22Rv1 (cell line): ENCODE results near the gene DUOXA1.

Source experiments
- H3K27ac ChIP-seq: fragments of 450-650 bp; 2 replicates; pipeline ENCODE4 v1.5.1; 2017
- CTCF ChIP-seq: fragments of 450-650 bp; IDR thresholded peaks from 2 replicates; pipeline ENCODE4 v1.5.1; 2017; ENCODE audit warnings: mild to moderate bottlenecking
- ZFX ChIP-seq: fragments of 450-650 bp; IDR thresholded peaks from 2 replicates; pipeline ENCODE4 v1.6.1; 2017; ENCODE audit warnings: antibody characterized with exemption, borderline replicate concordance

DUOXA1 gene, protein sequence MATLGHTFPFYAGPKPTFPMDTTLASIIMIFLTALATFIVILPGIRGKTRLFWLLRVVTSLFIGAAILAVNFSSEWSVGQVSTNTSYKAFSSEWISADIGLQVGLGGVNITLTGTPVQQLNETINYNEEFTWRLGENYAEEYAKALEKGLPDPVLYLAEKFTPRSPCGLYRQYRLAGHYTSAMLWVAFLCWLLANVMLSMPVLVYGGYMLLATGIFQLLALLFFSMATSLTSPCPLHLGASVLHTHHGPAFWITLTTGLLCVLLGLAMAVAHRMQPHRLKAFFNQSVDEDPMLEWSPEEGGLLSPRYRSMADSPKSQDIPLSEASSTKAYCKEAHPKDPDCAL

DNA sequence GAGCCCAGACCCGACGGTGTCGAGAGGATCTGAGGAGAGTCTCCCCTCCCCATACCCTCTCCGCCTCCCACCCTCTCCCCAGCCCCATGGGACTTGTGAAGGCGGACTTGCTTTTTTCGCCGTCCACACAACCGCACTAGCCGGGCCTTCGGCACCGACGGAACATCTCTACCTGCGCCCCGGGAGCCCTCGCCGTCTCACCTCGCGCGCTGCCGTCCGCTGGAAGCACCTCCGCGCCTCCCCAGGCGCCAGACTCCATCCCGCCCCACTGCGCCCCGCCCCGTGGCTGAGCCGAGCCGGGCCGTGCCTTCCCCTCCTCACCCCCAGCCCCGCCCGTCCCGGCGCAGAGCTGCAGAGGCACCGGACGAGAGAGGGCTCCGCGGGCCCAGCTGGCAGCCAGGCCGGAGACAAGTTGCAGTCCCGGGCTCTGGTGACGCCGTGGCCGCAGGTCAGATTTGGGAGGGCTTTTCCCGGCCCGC is at the start of gene DUOXA1, which contains the start of gene DUOX1:
Gene DUOXA1 (minus strand): TSS at position 229 of the 479 bp plus-strand sequence. CDS start 6,865 bp downstream, outside the sequence.
Gene DUOX1 (plus strand): TSS at position 344 of the 479 bp plus-strand sequence. CDS start 1,973 bp downstream, outside the sequence.
- H3K27ac ChIP-seq: no peak within 1 kb of the TSS
- TF ChIP-seq ZFX (no peak), CTCF (no peak)

GRCh38 chr15:45177285-45177684 is 47.6 kb upstream of the DUOXA1 start:
- no peak for TF ChIP-seq ZFX
- TF ChIP-seq CTCF: no peak
- no peak overlapping the region for H3K27ac ChIP-seq

- H3K27ac ChIP-seq: no peak overlapping the region
- TF ChIP-seq ZFX (no peak), CTCF (no peak)
Measured at GRCh38 chr15:45174577-45174976, 44.9 kb upstream of the DUOXA1 start.

DNA sequence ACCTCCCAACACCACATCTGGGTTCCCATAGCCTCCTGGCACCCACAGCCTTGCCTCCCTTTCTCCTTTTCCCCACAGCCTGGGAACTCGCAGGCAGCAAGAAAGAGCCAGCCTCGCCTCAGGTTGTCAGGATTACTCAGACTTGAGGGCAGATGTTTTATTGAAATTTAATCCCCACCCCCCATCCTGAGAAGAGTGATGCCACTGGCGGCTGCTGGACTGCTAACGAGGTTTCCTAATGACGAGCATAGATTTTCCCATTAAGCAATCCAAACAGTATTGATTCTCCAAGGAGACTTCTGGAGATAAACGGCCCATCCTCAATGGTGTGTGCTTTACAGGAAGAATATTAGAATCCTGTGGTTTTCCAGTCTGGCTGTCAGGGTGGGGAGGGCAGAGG is 44.4 kb upstream of the DUOXA1 start:
- H3K27ac ChIP-seq: no peak overlapping the region
- TF ChIP-seq ZFX (no peak), CTCF (no peak)

DNA sequence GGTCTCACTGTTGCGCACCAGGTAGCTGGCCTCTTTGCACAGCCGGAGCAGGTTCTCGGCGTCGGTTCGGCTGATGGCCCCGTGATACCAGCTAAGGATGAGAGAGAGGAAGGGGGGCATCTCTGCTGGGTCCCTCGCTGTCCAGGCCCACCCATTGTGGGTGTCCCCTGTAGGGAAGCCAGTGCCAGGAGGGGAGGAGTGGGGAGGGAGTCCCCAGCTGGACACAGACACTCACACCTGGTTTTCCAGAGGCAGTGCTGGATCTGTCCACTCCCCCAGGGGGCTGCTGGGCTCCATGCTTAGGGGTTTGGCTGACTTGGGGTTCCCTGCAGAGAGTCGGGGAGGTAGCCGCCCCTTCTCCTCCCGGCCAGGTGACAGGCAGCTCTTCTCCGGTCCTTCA is 42.2 kb upstream of the DUOXA1 start:
- TF ChIP-seq CTCF (no peak), ZFX (no peak)
- no peak overlapping the region for H3K27ac ChIP-seq

GRCh38 chr15:45169608-45170480 is 40.2 kb upstream of the DUOXA1 start:
- H3K27ac ChIP-seq: no peak overlapping the region
- no peak for TF ChIP-seq CTCF
